Measurements from ENCODE around the gene PCNX1.
"Not testable (repeated sequence)": the region's sequence is repeated elsewhere in the genome, so short reads cannot be mapped to it uniquely, and the experiment has no call there.

The PCNX1 gene

DNA sequence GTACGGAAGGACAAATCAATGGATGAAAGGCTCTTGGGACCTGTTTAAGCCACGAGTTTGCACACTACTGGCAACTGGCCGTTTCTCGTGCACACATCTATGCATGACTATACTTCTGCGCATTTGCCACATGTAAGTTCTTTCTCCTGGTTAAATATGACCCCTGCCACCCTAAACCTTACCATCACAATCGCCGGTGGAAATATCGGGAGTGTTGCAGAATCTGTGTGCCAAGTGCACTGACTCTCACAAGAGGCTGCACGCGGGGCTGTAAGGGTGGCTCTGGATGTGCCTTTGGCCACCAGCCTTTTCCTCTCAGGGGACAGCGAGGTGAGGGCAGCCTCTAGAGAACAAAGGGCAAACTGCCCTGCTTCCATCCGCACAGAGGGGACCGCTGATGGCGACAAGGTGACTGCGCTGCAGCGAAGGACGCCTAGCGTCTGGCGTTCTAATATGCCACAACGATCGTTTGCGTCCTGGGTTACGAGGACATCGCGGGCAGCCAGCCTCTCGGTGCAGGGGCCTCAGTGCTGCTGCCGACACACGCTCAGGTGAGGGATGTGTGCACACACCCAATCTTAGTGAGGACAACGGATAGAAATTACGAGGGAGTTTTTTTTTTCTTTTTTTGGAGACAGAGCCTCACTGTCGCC lies 232.2 kb downstream of the PCNX1 start:
- H3K27me3 ChIP-seq (replicated peaks in 2 of 5; ENCODE audit: control insufficient read depth in 4 of 5, insufficient read depth in 5 of 5, low read length in 4 of 5) = no peaks in the 10 kb centered on the region
- CTCF ChIA-PET = interaction anchor here (1.1 to 11.3 kb wide), 10 partner anchors 10 to 715 kb away, joined by 3 to 121 read pairs (median 4); no protein-coding TSS in a partner anchor
- H3K36me3 ChIP-seq (ENCODE audit: control insufficient read depth in 4 of 4, insufficient read depth in 4 of 4, low read length in 3 of 4) = no peaks in the 10 kb centered on the region
- no peak overlapping the region for H3K27ac ChIP-seq (ENCODE audit: insufficient read depth in 1 of 2, low read depth in 1 of 2, low read length in 2 of 2, poor library complexity in 1 of 2, severe bottlenecking in 2 of 2)
- WGBS (ENCODE audit: insufficient coverage) = 82% methylated on average over 28 of the region's 31 CpGs
- DNase-seq = no peak
- peak overlapping the region in 1 of 7 experiments; percentile 5 for H3K4me3 ChIP-seq (ENCODE audit: control insufficient read depth in 1 of 7, extremely low read depth in 1 of 7, insufficient read depth in 4 of 7, low read depth in 2 of 7, low read length in 6 of 7)
- H3K9me3 ChIP-seq (ENCODE audit: control extremely low read depth in 1 of 5, control insufficient read depth in 4 of 5, insufficient read depth in 2 of 5, low read depth in 1 of 5, low read length in 4 of 5) = peaks cover 0 to 5% (median 0%) of the 10 kb centered on the region in 5 experiments
- POLR2A ChIA-PET = interaction anchor here (0.5 kb wide), 1 partner anchor 613 kb away, joined by 3 read pairs; no protein-coding TSS in a partner anchor
- H3K4me1 ChIP-seq (ENCODE audit: control extremely low read depth in 1 of 4, control insufficient read depth in 4 of 4, insufficient read depth in 4 of 4, low read length in 3 of 4) = peaks cover 0 to 23% (median 6%) of the 10 kb centered on the region in 4 experiments

DNA sequence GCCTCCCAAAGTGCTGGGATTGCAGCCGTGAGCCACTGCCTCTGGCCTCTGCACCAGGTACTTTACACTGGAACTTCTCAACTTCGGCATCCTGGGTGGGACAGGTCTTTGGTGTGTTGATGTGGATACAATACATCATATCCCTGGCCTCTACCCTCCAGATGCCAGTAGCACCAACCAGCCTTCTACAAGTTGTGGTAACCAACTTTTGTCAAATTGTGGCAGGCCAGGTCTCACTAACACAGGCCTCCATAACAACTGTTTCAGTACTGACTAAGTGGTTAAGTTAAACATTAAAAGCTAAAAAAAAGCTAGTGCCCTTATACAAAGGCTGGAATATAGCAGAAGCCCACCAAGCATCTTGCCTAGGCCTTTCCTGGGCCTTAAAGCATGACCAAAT lies 232.9 kb downstream of the PCNX1 start:
- Histone ChIP-seq H3K27me3 (replicated peaks in 2 of 5; ENCODE audit: control insufficient read depth in 4 of 5, insufficient read depth in 5 of 5, low read length in 4 of 5) (no peaks in the 10 kb centered on the region), H3K4me1 (ENCODE audit: control extremely low read depth in 1 of 4, control insufficient read depth in 4 of 4, insufficient read depth in 4 of 4, low read length in 3 of 4) (peaks cover 0 to 23% (median 6%) of the 10 kb centered on the region in 4 experiments), H3K4me3 (ENCODE audit: control insufficient read depth in 1 of 7, extremely low read depth in 1 of 7, insufficient read depth in 4 of 7, low read depth in 2 of 7, low read length in 6 of 7) (no peak overlapping the region), H3K9me3 (ENCODE audit: control extremely low read depth in 1 of 5, control insufficient read depth in 4 of 5, insufficient read depth in 2 of 5, low read depth in 1 of 5, low read length in 4 of 5) (peaks cover 0 to 5% (median 0%) of the 10 kb centered on the region in 5 experiments), H3K36me3 (ENCODE audit: control insufficient read depth in 4 of 4, insufficient read depth in 4 of 4, low read length in 3 of 4) (no peaks in the 10 kb centered on the region), H3K27ac (ENCODE audit: insufficient read depth in 1 of 2, low read depth in 1 of 2, low read length in 2 of 2, poor library complexity in 1 of 2, severe bottlenecking in 2 of 2) (no peak overlapping the region)
- POLR2A ChIA-PET = no interaction called here
- WGBS (ENCODE audit: insufficient coverage) = no CpG with 5 or more reads among the region's 2 CpGs
- CTCF ChIA-PET = interaction anchor here (0.6 to 11.3 kb wide), 5 partner anchors 48 to 613 kb away, joined by 3 to 121 read pairs (median 3); no protein-coding TSS in a partner anchor
- no peak for DNase-seq

DNA sequence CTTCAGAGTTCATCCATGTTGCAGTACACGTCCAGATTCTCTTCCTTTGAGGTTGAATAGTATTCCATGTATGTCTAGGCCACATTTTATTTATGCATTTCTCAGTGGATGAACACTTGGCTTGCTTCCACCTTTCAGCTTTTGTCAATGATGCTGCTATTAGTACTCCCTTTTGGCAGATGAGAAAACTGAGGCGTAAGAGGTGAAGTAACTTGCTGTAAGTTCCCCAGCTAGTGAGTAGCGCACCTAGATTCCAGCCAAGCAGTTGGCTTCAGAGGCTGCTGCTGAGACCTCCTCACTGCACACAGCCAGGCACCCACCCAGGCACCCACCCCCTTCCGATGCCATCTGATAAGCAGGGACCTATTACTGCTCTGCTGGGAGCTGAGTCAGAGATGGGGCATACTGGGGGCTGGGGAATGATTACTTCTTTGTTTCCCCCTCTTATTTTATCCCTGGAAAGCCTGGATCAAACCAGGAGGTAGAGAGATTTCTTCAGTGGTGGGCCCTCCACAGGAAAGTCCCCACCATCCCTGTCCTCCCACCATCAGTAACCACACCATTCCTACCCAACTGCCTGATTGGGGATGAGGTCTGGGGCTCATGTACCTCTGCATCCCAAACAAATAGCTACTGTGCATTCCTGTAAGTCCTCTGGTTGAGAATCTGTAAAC lies 234.6 kb downstream of the PCNX1 start:
- Histone ChIP-seq H3K9me3 (ENCODE audit: control extremely low read depth in 1 of 5, control insufficient read depth in 4 of 5, insufficient read depth in 2 of 5, low read depth in 1 of 5, low read length in 4 of 5) (peaks cover 0 to 1% (median 0%) of the 10 kb centered on the region in 5 experiments), H3K4me1 (ENCODE audit: control extremely low read depth in 1 of 4, control insufficient read depth in 4 of 4, insufficient read depth in 4 of 4, low read length in 3 of 4) (peaks cover 0 to 23% (median 6%) of the 10 kb centered on the region in 4 experiments), H3K27ac (ENCODE audit: insufficient read depth in 1 of 2, low read depth in 1 of 2, low read length in 2 of 2, poor library complexity in 1 of 2, severe bottlenecking in 2 of 2) (no peak overlapping the region), H3K4me3 (ENCODE audit: control insufficient read depth in 1 of 7, extremely low read depth in 1 of 7, insufficient read depth in 4 of 7, low read depth in 2 of 7, low read length in 6 of 7) (no peak overlapping the region), H3K36me3 (ENCODE audit: control insufficient read depth in 4 of 4, insufficient read depth in 4 of 4, low read length in 3 of 4) (no peaks in the 10 kb centered on the region), H3K27me3 (replicated peaks in 2 of 5; ENCODE audit: control insufficient read depth in 4 of 5, insufficient read depth in 5 of 5, low read length in 4 of 5) (no peaks in the 10 kb centered on the region)
- ChIA-PET CTCF (interaction anchor here (0.5 to 11.3 kb wide), 8 partner anchors 23 to 645 kb away, joined by 3 to 121 read pairs (median 4); no protein-coding TSS in a partner anchor), POLR2A (no interaction called here)
- 97% methylated on average over 3 of the region's 4 CpGs for WGBS (ENCODE audit: insufficient coverage)
- no peak for DNase-seq

DNA sequence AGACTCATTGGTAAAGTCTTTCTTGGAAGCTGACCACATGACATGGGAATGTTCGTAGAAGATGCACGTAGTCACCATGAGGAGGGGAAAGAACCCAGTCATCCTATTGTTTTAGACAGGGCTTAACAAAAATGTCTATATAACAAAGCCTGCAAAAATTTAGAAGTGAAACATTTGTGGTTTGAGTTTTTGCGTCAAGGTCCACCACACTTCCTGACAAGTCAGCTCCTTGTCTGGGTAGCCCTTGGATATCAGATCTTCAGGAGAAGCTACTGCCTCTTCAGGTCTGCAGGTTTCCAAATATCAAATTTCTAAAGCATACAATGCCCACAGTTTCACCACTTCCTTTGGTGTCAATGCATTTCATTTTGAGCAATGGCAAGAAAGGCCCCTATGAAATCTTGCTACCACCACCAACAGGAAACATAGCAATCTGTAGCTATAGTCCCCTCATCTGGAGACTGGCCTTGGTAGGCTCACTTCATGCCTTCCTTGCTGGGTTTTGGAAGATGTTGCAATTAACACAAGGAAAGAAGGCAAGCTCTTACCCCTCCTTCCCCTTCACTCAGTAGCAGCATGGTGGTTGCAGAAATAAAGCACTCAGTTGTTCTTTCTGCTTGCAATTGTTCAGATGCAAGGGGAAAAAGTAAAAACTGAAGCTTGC lies 235.2 kb downstream of the PCNX1 start:
- Histone ChIP-seq H3K4me1 (ENCODE audit: control extremely low read depth in 1 of 4, control insufficient read depth in 4 of 4, insufficient read depth in 4 of 4, low read length in 3 of 4) (peaks cover 0 to 23% (median 6%) of the 10 kb centered on the region in 4 experiments), H3K9me3 (ENCODE audit: control extremely low read depth in 1 of 5, control insufficient read depth in 4 of 5, insufficient read depth in 2 of 5, low read depth in 1 of 5, low read length in 4 of 5) (no peaks in the 10 kb centered on the region), H3K36me3 (ENCODE audit: control insufficient read depth in 4 of 4, insufficient read depth in 4 of 4, low read length in 3 of 4) (no peaks in the 10 kb centered on the region), H3K27me3 (replicated peaks in 2 of 5; ENCODE audit: control insufficient read depth in 4 of 5, insufficient read depth in 5 of 5, low read length in 4 of 5) (no peaks in the 10 kb centered on the region), H3K4me3 (ENCODE audit: control insufficient read depth in 1 of 7, extremely low read depth in 1 of 7, insufficient read depth in 4 of 7, low read depth in 2 of 7, low read length in 6 of 7) (no peak overlapping the region), H3K27ac (ENCODE audit: insufficient read depth in 1 of 2, low read depth in 1 of 2, low read length in 2 of 2, poor library complexity in 1 of 2, severe bottlenecking in 2 of 2) (no peak overlapping the region)
- POLR2A ChIA-PET = no interaction called here
- CTCF ChIA-PET = interaction anchor here (0.7 to 11.3 kb wide), 9 partner anchors 22 to 645 kb away, joined by 3 to 121 read pairs (median 3); no protein-coding TSS in a partner anchor
- 83% methylated on average over 1 of the region's 3 CpGs for WGBS (ENCODE audit: insufficient coverage)
- DNase-seq = peak; percentile 37 to 63 (median 63)

DNA sequence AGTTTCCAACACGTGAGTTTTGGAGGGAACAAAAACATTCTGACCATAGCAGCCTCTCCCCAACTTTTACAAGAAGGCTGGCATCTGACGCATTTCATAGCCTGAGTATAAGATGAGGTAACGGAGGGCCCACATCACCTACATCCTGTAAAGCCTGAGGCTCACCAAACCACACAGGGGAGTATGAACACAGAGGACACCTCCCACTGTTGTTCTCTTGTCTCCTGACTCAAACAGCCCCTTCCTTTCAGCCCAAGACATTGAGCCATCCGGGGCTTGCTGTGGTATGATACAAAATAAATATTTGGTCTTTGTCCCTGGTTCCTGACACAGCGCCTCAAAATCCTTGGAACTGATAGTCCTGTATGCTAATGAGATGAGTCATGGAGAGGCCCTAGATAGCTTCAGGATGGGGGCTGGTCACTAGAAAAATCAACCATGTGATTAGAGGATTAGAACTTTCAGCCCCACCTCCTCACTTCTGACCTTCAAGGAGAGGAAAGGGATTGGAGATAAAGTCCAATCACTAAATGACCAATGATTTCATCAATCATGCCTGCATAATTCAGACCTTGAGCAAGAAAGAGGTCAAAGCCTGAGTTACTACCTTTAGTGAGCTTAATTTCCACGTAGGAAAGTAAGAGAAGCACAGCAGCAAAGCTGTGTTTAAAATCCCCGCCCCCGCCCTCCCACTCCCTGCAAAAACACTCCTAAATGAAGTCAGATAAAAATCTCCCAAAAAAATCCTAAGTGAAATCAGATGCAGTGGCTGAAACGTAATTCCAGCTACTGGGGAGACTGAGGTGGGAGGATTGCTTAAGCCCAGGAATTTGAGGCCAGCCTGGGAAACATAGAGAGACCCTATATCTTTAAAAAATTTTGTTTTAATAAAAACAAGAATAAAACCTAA lies 236.4 kb downstream of the PCNX1 start:
- peaks cover 0 to 2% (median 0%) of the 10 kb centered on the region in 5 experiments for H3K9me3 ChIP-seq (ENCODE audit: control extremely low read depth in 1 of 5, control insufficient read depth in 4 of 5, insufficient read depth in 2 of 5, low read depth in 1 of 5, low read length in 4 of 5)
- H3K4me1 ChIP-seq (ENCODE audit: control extremely low read depth in 1 of 4, control insufficient read depth in 4 of 4, insufficient read depth in 4 of 4, low read length in 3 of 4) = peaks cover 0 to 26% (median 6%) of the 10 kb centered on the region in 4 experiments
- DNase-seq = no peak
- ChIA-PET CTCF (interaction anchor here (1.0 to 11.3 kb wide), 4 partner anchors 9 to 609 kb away, joined by 3 to 121 read pairs (median 4); no protein-coding TSS in a partner anchor), POLR2A (no interaction called here)
- H3K27ac ChIP-seq (ENCODE audit: insufficient read depth in 1 of 2, low read depth in 1 of 2, low read length in 2 of 2, poor library complexity in 1 of 2, severe bottlenecking in 2 of 2) = no peak overlapping the region
- no peak overlapping the region for H3K4me3 ChIP-seq (ENCODE audit: control insufficient read depth in 1 of 7, extremely low read depth in 1 of 7, insufficient read depth in 4 of 7, low read depth in 2 of 7, low read length in 6 of 7)
- 90% methylated on average over 5 of the region's 9 CpGs for WGBS (ENCODE audit: insufficient coverage)
- H3K36me3 ChIP-seq (ENCODE audit: control insufficient read depth in 4 of 4, insufficient read depth in 4 of 4, low read length in 3 of 4) = no peaks in the 10 kb centered on the region
- no peaks in the 10 kb centered on the region for H3K27me3 ChIP-seq (replicated peaks in 2 of 5; ENCODE audit: control insufficient read depth in 4 of 5, insufficient read depth in 5 of 5, low read length in 4 of 5)

DNA sequence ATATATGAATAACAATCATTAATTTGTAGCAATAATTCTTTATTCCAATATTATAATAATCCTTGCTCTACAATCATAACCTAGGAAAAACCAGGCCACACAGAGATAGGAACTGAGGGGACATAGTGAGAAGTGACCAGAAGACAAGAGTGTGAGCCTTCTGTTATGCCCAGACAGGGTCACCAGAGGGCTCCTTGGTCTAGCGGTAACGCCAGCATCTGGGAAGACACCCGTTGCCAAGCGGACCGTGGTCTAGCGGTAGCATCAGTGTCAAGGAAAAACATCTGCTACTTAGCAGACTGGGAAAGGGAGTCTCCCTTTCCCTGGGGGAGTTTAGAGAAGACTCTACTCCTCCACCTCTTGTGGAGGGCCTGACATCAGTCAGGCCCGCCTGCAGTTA lies 240.1 kb downstream of the PCNX1 start:
- CTCF ChIA-PET = interaction anchor here (1.0 kb wide), 2 partner anchors 11 to 257 kb away, joined by 3 read pairs; no protein-coding TSS in a partner anchor
- H3K27ac ChIP-seq (ENCODE audit: insufficient read depth in 1 of 2, low read depth in 1 of 2, low read length in 2 of 2, poor library complexity in 1 of 2, severe bottlenecking in 2 of 2); DNase-seq; POLR2A ChIA-PET; H3K4me3 ChIP-seq (ENCODE audit: control insufficient read depth in 1 of 7, extremely low read depth in 1 of 7, insufficient read depth in 4 of 7, low read depth in 2 of 7, low read length in 6 of 7); H3K27me3 ChIP-seq (replicated peaks in 2 of 5; ENCODE audit: control insufficient read depth in 4 of 5, insufficient read depth in 5 of 5, low read length in 4 of 5); H3K36me3 ChIP-seq (ENCODE audit: control insufficient read depth in 4 of 4, insufficient read depth in 4 of 4, low read length in 3 of 4): not testable (repeated sequence)
- Histone ChIP-seq H3K9me3 (ENCODE audit: control extremely low read depth in 1 of 5, control insufficient read depth in 4 of 5, insufficient read depth in 2 of 5, low read depth in 1 of 5, low read length in 4 of 5) (peaks cover 3 to 29% (median 14%) of the 10 kb centered on the region in 5 experiments), H3K4me1 (ENCODE audit: control extremely low read depth in 1 of 4, control insufficient read depth in 4 of 4, insufficient read depth in 4 of 4, low read length in 3 of 4) (peaks cover 0 to 22% (median 3%) of the 10 kb centered on the region in 4 experiments)
- 97% methylated on average over 6 of the region's 7 CpGs for WGBS (ENCODE audit: insufficient coverage)
